Mucosa of rectum (tissue), 2 donors: ENCODE results near the gene PRICKLE4.

Experiments
- H3K27ac ChIP-seq, 2 donors: one replicate each; pipeline ENCODE4 v1.7.0; 2013; ENCODE audit warnings: inconsistent platforms in 2 of 2, low read depth in 2 of 2, low read length in 2 of 2
- H3K27me3 ChIP-seq, 2 donors: one replicate each; pipeline ENCODE4 v1.7.0; 2013; ENCODE audit warnings: low read length in 2 of 2; ENCODE audit not compliant: control insufficient read depth in 2 of 2, insufficient read depth in 2 of 2
- H3K36me3 ChIP-seq, 2 donors: one replicate each; pipeline ENCODE4 v1.7.0; 2013; ENCODE audit warnings: low read length in 2 of 2; ENCODE audit not compliant: control insufficient read depth in 2 of 2, insufficient read depth in 2 of 2
- H3K4me1 ChIP-seq, 2 donors: one replicate each; pipeline ENCODE4 v1.7.0; 2013; ENCODE audit warnings: low read length in 2 of 2, mild to moderate bottlenecking in 1 of 2; ENCODE audit not compliant: control insufficient read depth in 2 of 2, insufficient read depth in 2 of 2
- H3K4me3 ChIP-seq, 2 donors: one replicate each; pipeline ENCODE4 v1.7.0; 2013; ENCODE audit warnings: low read length in 2 of 2
- H3K9ac ChIP-seq, 2 donors: one replicate each; pipeline ENCODE4 v1.7.0; 2013; ENCODE audit warnings: low read length in 2 of 2, low read depth in 1 of 2, mild to moderate bottlenecking in 1 of 2
- H3K9me3 ChIP-seq, 2 donors: one replicate each; pipeline ENCODE4 v1.7.0; 2013; ENCODE audit warnings: low read length in 2 of 2; ENCODE audit not compliant: control insufficient read depth in 2 of 2
- donor health status: healthy.
- donor health status: Normal muscosa, but diverticular disease.

PRICKLE4 gene

DNA sequence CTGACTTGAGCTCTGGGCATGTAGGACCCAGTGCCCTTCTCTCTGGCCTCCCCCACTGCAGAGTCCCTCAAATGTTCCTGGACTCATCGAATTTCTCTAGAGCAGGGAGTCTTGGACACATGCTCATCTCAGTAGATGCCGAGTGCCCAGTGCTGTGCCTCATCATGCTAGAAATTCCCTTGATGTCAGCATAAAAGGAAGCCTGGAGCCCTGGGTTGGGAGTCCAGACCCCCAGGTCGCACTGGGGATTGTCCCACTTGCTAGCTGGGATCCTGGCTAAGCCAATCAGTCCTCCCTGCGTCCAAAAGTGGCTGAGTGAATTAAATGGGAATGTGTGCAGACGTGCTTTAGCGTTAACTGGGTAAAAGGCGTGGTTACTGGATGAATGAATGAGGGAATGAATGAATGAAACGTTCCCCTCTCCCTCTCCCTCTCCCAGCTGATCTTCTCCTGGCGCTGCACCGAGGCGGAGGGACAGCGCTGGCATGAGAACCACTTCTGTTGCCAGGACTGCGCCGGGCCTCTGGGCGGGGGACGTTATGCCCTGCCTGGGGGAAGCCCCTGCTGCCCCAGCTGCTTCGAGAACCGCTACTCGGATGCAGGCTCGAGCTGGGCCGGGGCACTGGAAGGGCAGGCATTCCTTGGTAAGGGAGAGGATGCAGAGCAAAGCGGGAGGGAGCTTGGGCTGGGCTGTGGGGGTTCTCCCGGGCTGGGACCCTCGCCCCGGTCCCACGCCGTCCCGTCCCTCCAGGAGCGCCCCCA, 5.3 kb downstream of the PRICKLE4 start:
- peak overlapping the region; percentile 19 to 72 for H3K9ac ChIP-seq
- H3K4me1 ChIP-seq = peaks cover 12 to 21% of the 10 kb centered on the region in 2 donors

DNA sequence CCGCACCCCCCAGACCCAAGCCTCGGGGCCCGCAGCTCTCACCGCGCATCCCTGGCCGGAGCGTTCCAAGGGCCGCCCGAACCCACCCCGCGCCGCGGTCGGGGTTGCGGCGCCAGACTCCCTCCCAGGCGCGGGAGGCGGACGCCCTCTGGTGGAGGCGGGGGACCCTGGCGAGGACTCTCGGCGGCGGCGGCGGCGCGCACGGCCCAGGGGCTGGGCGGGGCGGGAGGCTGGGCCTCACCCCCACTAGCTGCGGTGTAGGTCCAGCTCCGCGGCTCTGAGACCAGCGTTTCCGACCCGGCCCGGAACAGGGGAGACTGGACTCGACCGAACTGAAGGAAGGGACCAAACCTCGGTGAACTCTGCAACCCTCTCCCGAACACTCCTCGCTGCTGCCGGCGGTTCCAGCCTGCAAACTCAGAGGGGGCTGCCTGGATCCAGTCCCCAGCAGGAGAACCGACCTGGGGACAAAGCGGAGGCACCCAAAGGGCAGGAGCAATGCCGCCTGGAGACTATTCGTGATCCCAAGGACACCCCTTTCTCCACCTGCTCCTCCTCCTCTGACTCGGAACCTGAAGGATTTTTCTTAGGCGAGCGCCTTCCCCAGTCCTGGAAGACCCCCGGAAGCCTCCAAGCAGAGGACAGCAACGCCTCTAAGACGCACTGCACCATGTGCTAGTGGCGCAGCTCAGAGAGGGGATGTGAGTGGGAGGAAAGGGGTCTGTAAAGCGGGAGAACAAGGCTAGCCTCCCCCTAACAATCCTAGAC, 6.1 kb downstream of the PRICKLE4 start:
- peak overlapping the region; percentile 72 to 95 for H3K9ac ChIP-seq
- peaks cover 20 to 22% of the 10 kb centered on the region in 2 donors for H3K36me3 ChIP-seq
- H3K27me3 ChIP-seq = no peaks in the 10 kb centered on the region
- H3K4me1 ChIP-seq = peaks cover 6 to 13% of the 10 kb centered on the region in 2 donors
- H3K9me3 ChIP-seq = no peaks in the 10 kb centered on the region
- H3K27ac ChIP-seq = peak overlapping the region; percentile 96 to 98
- peak overlapping the region; percentile 82 to 97 for H3K4me3 ChIP-seq

More for the DNA sequence above, 5.3 kb downstream of the PRICKLE4 start:
- Histone ChIP-seq H3K27ac (peak overlapping the region in 1 of 2 donors; percentile 98), H3K36me3 (peaks cover 15 to 22% of the 10 kb centered on the region in 2 donors), H3K4me3 (peak overlapping the region; percentile 46 to 82), H3K9me3 (no peaks in the 10 kb centered on the region), H3K27me3 (no peaks in the 10 kb centered on the region)

DNA sequence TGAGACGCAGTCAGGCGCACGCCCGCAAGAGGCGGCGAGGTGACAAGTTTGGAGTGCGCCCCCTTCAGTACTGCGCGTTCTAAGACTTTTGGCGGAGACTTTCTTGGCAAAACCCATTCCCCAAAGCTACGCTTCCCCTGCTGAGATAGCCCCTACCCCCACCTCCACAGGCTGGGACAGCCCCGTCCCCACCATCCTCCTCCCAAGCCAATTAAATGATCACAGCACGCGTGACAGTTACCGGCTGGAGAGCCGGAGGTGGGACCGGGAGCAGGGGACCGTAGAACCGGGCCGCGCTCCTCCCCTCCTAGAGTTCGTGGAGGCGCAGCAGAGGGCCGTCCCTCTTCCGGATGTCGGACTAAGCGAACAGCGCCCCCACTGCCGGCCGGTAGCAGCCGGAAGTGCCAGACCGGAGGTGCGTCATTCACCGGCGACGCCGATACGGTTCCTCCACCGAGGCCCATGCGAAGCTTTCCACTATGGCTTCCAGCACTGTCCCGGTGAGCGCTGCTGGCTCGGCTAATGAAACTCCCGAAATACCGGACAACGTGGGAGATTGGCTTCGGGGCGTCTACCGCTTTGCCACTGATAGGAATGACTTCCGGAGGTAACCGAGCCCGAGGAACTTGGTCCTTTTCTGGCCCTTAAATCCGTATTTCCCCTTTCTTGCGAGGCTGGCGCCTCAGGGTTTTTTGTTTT, 6.8 kb downstream of the PRICKLE4 start, which contains the start of gene TOMM6:
TSS of gene TOMM6 (plus strand) at position 476 of the 699 bp plus-strand sequence. CDS start at position 480, 4 bp downstream.
- H3K9ac ChIP-seq = peak within 1 kb of the TSS; percentile 72 to 95
- H3K9me3 ChIP-seq = no peaks in the 10 kb centered on the region
- H3K27me3 ChIP-seq = no peaks in the 10 kb centered on the region
- H3K4me3 ChIP-seq = peak within 1 kb of the TSS; percentile 82 to 97
- peaks cover 5 to 11% of the 10 kb centered on the region in 2 donors for H3K4me1 ChIP-seq
- peaks cover 25 to 29% of the 10 kb centered on the region in 2 donors for H3K36me3 ChIP-seq
- H3K27ac ChIP-seq = peak within 1 kb of the TSS; percentile 96 to 98

DNA sequence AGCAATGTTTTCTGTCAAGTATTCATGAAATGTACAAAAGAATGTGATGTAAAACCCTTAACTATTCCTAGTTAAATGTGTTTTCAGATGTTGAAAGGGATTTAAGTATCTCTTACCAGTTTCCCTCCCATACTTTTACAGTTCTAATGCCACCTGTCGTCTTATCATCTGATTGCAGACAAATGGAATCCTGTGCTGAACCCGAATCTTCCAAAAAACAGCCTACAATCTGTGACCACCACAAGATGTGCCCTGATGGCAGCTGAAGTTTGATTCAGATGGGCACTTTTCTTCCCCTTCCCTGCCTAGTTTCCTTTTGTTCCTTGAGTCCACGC, 8.8 kb downstream of the PRICKLE4 start:
- H3K9me3 ChIP-seq = no peaks in the 10 kb centered on the region
- peaks cover 5 to 11% of the 10 kb centered on the region in 2 donors for H3K4me1 ChIP-seq
- H3K36me3 ChIP-seq = peaks cover 24 to 28% of the 10 kb centered on the region in 2 donors
- H3K4me3 ChIP-seq = no peak overlapping the region
- no peaks in the 10 kb centered on the region for H3K27me3 ChIP-seq
- no peak overlapping the region for H3K27ac ChIP-seq
- H3K9ac ChIP-seq = no peak overlapping the region

DNA sequence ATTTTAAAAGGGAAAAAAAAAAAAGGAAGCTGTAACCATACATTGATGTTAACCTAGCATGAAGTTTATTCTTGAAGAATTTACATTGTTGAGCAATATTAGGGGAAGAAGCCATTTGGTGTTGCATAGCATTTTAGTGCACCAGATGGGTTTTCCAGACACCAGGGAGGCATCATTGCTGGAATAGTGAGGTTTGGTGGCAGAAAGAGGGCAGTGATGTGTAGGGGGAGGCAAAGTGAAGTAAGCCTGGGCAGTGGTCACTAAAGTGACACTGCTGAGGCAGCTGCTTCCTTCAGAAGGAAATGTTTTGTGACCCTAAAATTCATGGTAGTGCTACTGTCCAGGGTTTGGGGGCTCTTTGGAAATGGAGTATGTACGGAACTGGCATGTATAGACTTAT, 9.5 kb downstream of the PRICKLE4 start:
- H3K9ac ChIP-seq = no peak overlapping the region
- H3K4me1 ChIP-seq = peaks cover 5 to 11% of the 10 kb centered on the region in 2 donors
- H3K4me3 ChIP-seq = no peak overlapping the region
- H3K36me3 ChIP-seq = peaks cover 26% of the 10 kb centered on the region in 2 donors
- no peaks in the 10 kb centered on the region for H3K27me3 ChIP-seq
- no peak overlapping the region for H3K27ac ChIP-seq
- no peaks in the 10 kb centered on the region for H3K9me3 ChIP-seq

DNA sequence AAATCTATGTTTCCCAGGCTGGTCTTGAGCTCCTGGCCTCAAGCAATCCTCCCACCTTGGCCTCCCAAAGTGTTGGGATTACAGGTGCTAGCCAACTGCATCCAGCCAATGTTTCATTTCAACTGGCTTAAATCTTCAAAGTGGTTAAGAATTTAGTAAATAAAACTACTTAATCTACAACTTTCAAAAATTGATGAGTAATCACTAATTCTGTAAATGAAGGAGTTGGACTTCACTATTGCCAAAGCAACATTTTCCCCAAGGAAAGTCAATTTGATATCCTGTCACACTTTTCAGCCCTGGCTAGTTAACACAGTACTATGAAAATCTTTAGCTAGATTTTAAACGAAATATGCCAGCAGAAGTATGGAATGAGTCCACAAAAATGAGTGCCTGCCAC, 10.7 kb downstream of the PRICKLE4 start:
- no peaks in the 10 kb centered on the region for H3K27me3 ChIP-seq
- no peak overlapping the region for H3K9ac ChIP-seq
- peaks cover 0 to 3% of the 10 kb centered on the region in 2 donors for H3K4me1 ChIP-seq
- H3K36me3 ChIP-seq = peaks cover 26 to 28% of the 10 kb centered on the region in 2 donors
- no peak overlapping the region for H3K4me3 ChIP-seq
- H3K9me3 ChIP-seq = no peaks in the 10 kb centered on the region
- no peak overlapping the region for H3K27ac ChIP-seq

DNA sequence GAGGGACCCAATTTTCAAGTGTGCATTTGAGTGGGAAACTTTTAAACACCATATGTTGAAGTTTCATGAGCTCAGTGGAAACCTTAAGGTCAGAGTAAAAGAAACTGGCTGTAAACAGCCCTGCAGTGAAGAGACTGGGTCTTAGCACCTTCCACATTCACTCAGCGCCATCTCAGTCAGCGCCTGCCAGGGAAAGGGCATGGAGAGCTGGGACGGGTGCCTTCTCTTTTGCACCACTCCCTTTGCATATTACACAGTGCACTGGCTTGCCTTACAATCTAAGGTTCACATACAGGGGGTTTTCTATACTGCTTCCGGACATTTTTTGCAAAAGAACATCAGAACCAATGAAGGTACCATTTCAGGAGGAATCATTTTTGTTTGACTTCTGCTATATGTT, 11.4 kb downstream of the PRICKLE4 start:
- H3K4me3 ChIP-seq = no peak overlapping the region
- H3K9me3 ChIP-seq = no peaks in the 10 kb centered on the region
- H3K9ac ChIP-seq = no peak overlapping the region
- H3K27me3 ChIP-seq = no peaks in the 10 kb centered on the region
- no peak overlapping the region for H3K27ac ChIP-seq
- H3K36me3 ChIP-seq = peaks cover 26 to 28% of the 10 kb centered on the region in 2 donors
- peaks cover 0 to 3% of the 10 kb centered on the region in 2 donors for H3K4me1 ChIP-seq

DNA sequence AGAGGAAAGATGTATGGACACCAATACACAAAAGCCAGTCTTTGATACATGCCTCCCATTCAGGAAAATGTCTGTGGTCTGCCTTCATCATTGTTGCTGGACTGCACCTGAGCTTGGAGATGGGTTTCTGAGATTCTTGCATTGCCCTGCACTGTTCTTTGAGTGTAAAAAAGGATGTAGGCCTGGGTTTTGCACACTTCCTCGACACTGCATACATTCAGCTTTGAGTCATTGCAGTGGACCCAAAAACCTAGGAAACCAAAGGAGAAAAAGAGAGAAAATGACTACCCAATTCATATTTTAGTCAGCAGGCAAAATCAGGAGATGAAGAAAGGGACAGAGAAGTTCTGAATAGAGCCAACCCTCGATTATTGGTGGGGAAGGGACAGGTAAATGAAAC, 15.9 kb downstream of the PRICKLE4 start:
- Histone ChIP-seq H3K36me3 (peaks cover 9 to 21% of the 10 kb centered on the region in 2 donors), H3K27me3 (no peaks in the 10 kb centered on the region), H3K9ac (no peak overlapping the region), H3K9me3 (no peaks in the 10 kb centered on the region), H3K4me1 (no peaks in the 10 kb centered on the region), H3K27ac (no peak overlapping the region), H3K4me3 (no peak overlapping the region)

DNA sequence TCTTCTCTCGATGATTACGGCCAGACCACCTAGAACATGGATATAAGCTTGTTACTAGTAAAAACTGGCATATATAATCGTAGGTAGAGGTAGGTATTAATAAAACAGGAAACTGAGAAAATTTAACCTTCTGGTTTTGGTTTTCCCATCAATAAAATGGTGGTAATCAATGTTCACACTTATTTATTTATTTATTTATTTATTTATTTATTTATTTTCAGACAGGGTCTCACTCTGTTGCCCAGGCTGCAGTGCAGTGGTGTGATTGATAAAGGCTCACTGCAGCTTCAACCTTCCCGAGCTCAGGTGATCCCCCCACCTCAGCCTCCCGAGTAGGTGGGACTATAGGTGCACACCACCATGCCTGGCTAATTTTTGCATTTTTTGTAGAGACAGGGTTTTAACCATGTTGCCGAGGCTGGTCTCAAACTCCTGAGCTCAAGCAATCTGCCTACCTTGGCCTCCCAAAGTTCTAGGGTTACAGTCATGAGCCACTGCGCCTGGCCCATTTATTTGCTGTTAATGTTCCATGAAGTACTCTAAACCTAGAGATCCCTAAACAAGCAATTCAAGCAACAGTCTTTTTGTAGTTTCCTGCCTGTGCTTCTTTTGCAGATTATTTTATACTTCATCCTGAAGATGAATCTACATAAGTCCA, 18.4 kb downstream of the PRICKLE4 start:
- no peaks in the 10 kb centered on the region for H3K27me3 ChIP-seq
- H3K4me3 ChIP-seq = no peak overlapping the region
- H3K27ac ChIP-seq = no peak overlapping the region
- no peak overlapping the region for H3K9ac ChIP-seq
- no peaks in the 10 kb centered on the region for H3K9me3 ChIP-seq
- H3K36me3 ChIP-seq = peaks cover 3 to 14% of the 10 kb centered on the region in 2 donors
- H3K4me1 ChIP-seq = no peaks in the 10 kb centered on the region
